K562 (cell line): Measurements from ENCODE around the gene DDR1. TPM values are rescaled to one million over a fixed set of nuclear protein-coding genes. Genes with fewer than 3 reads are reported as not detected.

Experiments
- ATF4 ChIP-seq: fragments of 450-650 bp; formaldehyde crosslinking; IDR thresholded peaks from 2 replicates; pipeline ENCODE4 v1.4.0; 2022; ENCODE audit warnings: mild to moderate bottlenecking, moderate library complexity
- CBX5 ChIP-seq: IDR thresholded peaks from 2 replicates; pipeline ENCODE4 v1.6.1; 2014; ENCODE audit warnings: low read depth, borderline replicate concordance
- CREBBP ChIP-seq: IDR thresholded peaks from one replicate; pipeline ENCODE4 v1.6.1; 2012; ENCODE audit warnings: low read depth, mild to moderate bottlenecking, control low read depth, inconsistent platforms, low read length
- CTBP1 ChIP-seq: fragments of 450-650 bp; IDR thresholded peaks from 2 replicates; pipeline ENCODE4 v1.6.1; 2016; ENCODE audit warnings: borderline replicate concordance
- DEAF1 ChIP-seq: fragments of 450-650 bp; formaldehyde crosslinking; IDR thresholded peaks from 2 replicates; pipeline ENCODE4 v1.4.0; 2020; ENCODE audit warnings: mild to moderate bottlenecking, moderate library complexity
- FOS ChIP-seq: IDR thresholded peaks from 3 replicates; pipeline ENCODE4 v1.6.1; 2011; ENCODE audit not compliant: insufficient read length; ENCODE audit errors: extremely low read depth
- HDAC6 ChIP-seq: IDR thresholded peaks from 2 replicates; pipeline ENCODE4 v1.6.1; 2012; ENCODE audit warnings: low read depth, mild to moderate bottlenecking, control low read depth, inconsistent platforms, low read length, moderate library complexity
- HMG20A ChIP-seq: fragments of 450-650 bp; formaldehyde crosslinking; conservative IDR thresholded peaks from 2 replicates; pipeline ENCODE4 v1.4.0; 2020; ENCODE audit warnings: mild to moderate bottlenecking, mixed read lengths
- HOXB6 ChIP-seq: fragments of 250-450 bp; sonication (Bioruptor Pico); IDR thresholded peaks from 2 replicates; pipeline ENCODE4 v1.5.1; 2022; ENCODE audit warnings: mild to moderate bottlenecking, borderline replicate concordance
- JUN ChIP-seq, 2 experiments: sonication (generic) in 1 of 2; formaldehyde crosslinking in 1 of 2; IDR thresholded peaks; 2 replicates each; pipeline versions ENCODE4 v1.6.1 to v1.8.0; 2012 to 2022; ENCODE audit warnings: borderline replicate concordance in 2 of 2, mild to moderate bottlenecking in 2 of 2, improper control_type of control experiment in 1 of 2, low read depth in 1 of 2, low read length in 1 of 2, missing genetic modification reagents in 1 of 2
- KAT2B ChIP-seq: IDR thresholded peaks from one replicate; pipeline ENCODE4 v1.6.1; 2012; ENCODE audit warnings: low read depth, mild to moderate bottlenecking, control low read depth, inconsistent platforms, low read length, moderate library complexity
- MEF2A ChIP-seq: IDR thresholded peaks from 2 replicates; pipeline ENCODE4 v1.6.1; 2011; ENCODE audit warnings: low read depth, mild to moderate bottlenecking, low read length, moderate library complexity; ENCODE audit not compliant: control insufficient read depth
- NFYB ChIP-seq: IDR thresholded peaks from 2 replicates; pipeline ENCODE4 v1.6.1; 2011; ENCODE audit warnings: mild to moderate bottlenecking, moderate library complexity; ENCODE audit not compliant: insufficient read length; ENCODE audit errors: extremely low read depth
- NKRF ChIP-seq: fragments of 450-650 bp; IDR thresholded peaks from 2 replicates; pipeline ENCODE4 v1.6.1; 2016; ENCODE audit warnings: borderline replicate concordance
- NR3C1 ChIP-seq: sonication (generic); formaldehyde crosslinking; IDR thresholded peaks from 2 replicates; pipeline ENCODE4 v1.8.1; 2022; ENCODE audit warnings: missing genetic modification reagents
- POLR2H ChIP-seq: IDR thresholded peaks from 2 replicates; pipeline ENCODE4 v1.6.1; 2016; ENCODE audit warnings: missing genetic modification characterization, low read depth, mild to moderate bottlenecking, control low read depth, missing compliant biosample characterization, moderate library complexity
- RBM34 ChIP-seq: fragments of 200-400 bp; formaldehyde crosslinking; IDR thresholded peaks from 2 replicates; pipeline ENCODE4 v1.6.1; 2018; ENCODE audit warnings: low read length, borderline replicate concordance; ENCODE audit not compliant: insufficient read depth
- RCOR1 ChIP-seq, 2 experiments: IDR thresholded peaks; 2 replicates each; pipeline ENCODE4 v1.6.1; 2012; ENCODE audit warnings: low read depth in 2 of 2, low read length in 2 of 2, borderline replicate concordance in 1 of 2, improper control_type of control experiment in 1 of 2
- RHOXF2B ChIP-seq: fragments of 250-450 bp; sonication (Bioruptor Pico); conservative IDR thresholded peaks from 2 replicates; pipeline ENCODE4 v1.5.1; 2021
- SNAPC5 ChIP-seq: fragments of 250-450 bp; sonication (Bioruptor Pico); IDR thresholded peaks from 2 replicates; pipeline ENCODE4 v1.8.0; 2021; ENCODE audit warnings: moderate library complexity, mild to moderate bottlenecking, inconsistent platforms
- ZFP1 ChIP-seq: fragments of 450-650 bp; formaldehyde crosslinking; IDR thresholded peaks from 2 replicates; pipeline ENCODE4 v1.4.0; 2020; ENCODE audit warnings: mild to moderate bottlenecking, mixed read lengths
- ZNF140 ChIP-seq: fragments of 250-450 bp; sonication (Bioruptor Pico); IDR thresholded peaks from 2 replicates; pipeline ENCODE4 v1.8.0; 2021; ENCODE audit warnings: moderate library complexity, mild to moderate bottlenecking, inconsistent platforms
- ZNF146 ChIP-seq: IDR thresholded peaks from one replicate; pipeline ENCODE4 v1.6.1; 2018; ENCODE audit warnings: missing compliant biosample characterization; ENCODE audit not compliant: unreplicated experiment
- ZNF551 ChIP-seq: fragments of 250-450 bp; sonication (Bioruptor Pico); IDR thresholded peaks from 2 replicates; pipeline ENCODE4 v1.5.0; 2021; ENCODE audit warnings: mild to moderate bottlenecking, moderate library complexity
- polyA plus RNA-seq, 8 experiments: library from polyadenylated mRNA; depleted of rRNA in 4 of 8; stranded (reverse) in 5 of 8; unstranded in 3 of 8; fragments of >200 nt; fragmentation: Nextera tagmentation in 2 of 8; fragmentation: Illumina TruSeq in 1 of 8; extraction: Ambion mirVana in 2 of 8; extraction: Trizol in 1 of 8; gene quantifications; 2 replicates each; pipeline versions ENCODE4 v1.2.1 to v1.2.3, GENCODE V29; 2011 to 2014; ENCODE audit warnings: inconsistent platforms in 1 of 8, missing spikeins in 1 of 8
- total RNA-seq, 7 experiments: library from RNA; depleted of rRNA in 6 of 7; stranded (reverse); fragments of >200 nt in 6 of 7; fragmentation: Illumina TruSeq in 2 of 7; extraction: Trizol in 2 of 7; gene quantifications; 2 replicates each; pipeline versions ENCODE4 v1.2.1 to v1.2.3, GENCODE V29; 2011 to 2021; ENCODE audit warnings: low replicate concordance in 1 of 7

Gene DDR1
- total and polyA plus RNA-seq, 9 of the 15 experiments (the other 6 are each of a cell fraction or from before 2014, with no cell fraction given): 1.4 to 44.6 (median 12.2) TPM

- no peak for TF ChIP-seq RBM34
- no peak for TF ChIP-seq NR3C1 (CRISPR knock-in tag)
- TF ChIP-seq HDAC6: no peak
- TF ChIP-seq FOS: no peak
- no peak for TF ChIP-seq ZFP1 (CRISPR knock-in tag)
- peak; percentile 85 for TF ChIP-seq CTBP1
- no peak for TF ChIP-seq KAT2B
- no peak for TF ChIP-seq HOXB6 (CRISPR knock-in tag)
- peak in 1 of 2 experiments; percentile 85; a peak in 3 of 4 replicates for TF ChIP-seq RCOR1 (IDR thresholded peaks at IDR 0.05; ENCODE audit: borderline replicate concordance in 1 of 2, low read depth in 2 of 2, low read length in 2 of 2)
- no peak for TF ChIP-seq CBX5
- TF ChIP-seq SNAPC5: no peak
- peak; percentile 82; the same call in 1 of the 2 replicates for TF ChIP-seq MEF2A
- TF ChIP-seq CREBBP: no peak
- no peak for TF ChIP-seq HMG20A (CRISPR knock-in tag)
- TF ChIP-seq NKRF: no peak
- TF ChIP-seq ZNF551: no peak
- no peak; the same call in 1 of the 2 replicates for TF ChIP-seq JUN (IDR thresholded peaks at IDR 0.05; ENCODE audit: borderline replicate concordance, low read depth, low read length)
- TF ChIP-seq JUN (CRISPR knock-in tag; IDR thresholded peaks at IDR 0.05; ENCODE audit: borderline replicate concordance): peak; percentile 88; the same call in 1 of the 2 replicates
- no peak for TF ChIP-seq NFYB
- TF ChIP-seq ZNF146 (CRISPR knock-in tag): no peak
- peak; percentile 94 for TF ChIP-seq DEAF1 (CRISPR knock-in tag)
- peak; percentile 18; the same call in 1 of the 2 replicates for TF ChIP-seq ATF4 (CRISPR knock-in tag)
- TF ChIP-seq ZNF140 (CRISPR knock-in tag): no peak
- TF ChIP-seq POLR2H (tag): no peak
- no peak for TF ChIP-seq RHOXF2B (CRISPR knock-in tag)
Measured at GRCh38 chr6:30877419-30878262, 6.7 kb upstream of the DDR1 start (continued).
